Anterior cingulate cortex (tissue), 58 donors: Measurements from ENCODE around the gene ALDH1A1.

Source experiments
- DNase-seq, 58 donors: peaks; one replicate each; lab custom pipeline; 2025; lab: John Stamatoyannopoulos, UW

Gene ALDH1A1

DNA sequence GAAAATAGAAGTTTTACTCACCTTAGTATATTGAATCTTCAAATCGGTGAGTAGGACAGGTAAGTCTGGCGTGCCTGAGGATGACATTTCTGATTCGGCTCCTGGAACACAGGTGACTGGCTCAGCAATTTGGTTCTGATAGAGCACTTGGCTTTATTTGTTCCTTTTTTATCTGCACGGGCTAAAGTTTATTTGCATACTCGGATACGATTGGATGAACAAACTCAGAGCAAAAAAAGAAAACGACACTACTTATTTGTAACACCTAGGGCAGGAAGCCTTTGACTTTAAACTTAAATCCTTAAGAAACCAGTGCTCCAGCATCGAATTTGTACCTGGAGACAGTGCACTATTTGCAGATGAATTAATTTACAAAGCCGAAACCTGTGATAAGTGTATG lies at the start of gene ALDH1A1:
Gene ALDH1A1 (minus strand): TSS at position 140 of the 400 bp plus-strand sequence. CDS start 53 bp downstream, at position 87.
- DNase-seq, result no peak

DNA sequence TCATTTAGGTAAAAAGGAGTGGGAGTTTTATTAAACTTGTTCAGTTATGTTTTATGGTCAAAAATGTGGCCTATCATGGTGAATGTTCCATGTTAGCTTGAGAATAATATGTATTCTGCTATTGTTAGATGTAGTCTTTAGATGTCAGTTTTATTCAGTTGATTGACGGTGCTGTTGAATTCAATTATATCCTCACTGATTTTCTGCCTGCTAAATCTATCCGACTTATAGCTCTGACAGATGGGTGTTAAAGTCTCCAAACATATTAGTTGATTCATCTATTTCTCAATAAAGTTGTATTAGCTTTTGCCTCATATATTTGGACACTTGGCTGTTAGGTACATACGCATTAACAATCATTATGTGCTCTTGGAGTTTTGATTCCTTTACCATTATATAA lies 49.0 kb upstream of the ALDH1A1 start:
- no peak for DNase-seq

DNA sequence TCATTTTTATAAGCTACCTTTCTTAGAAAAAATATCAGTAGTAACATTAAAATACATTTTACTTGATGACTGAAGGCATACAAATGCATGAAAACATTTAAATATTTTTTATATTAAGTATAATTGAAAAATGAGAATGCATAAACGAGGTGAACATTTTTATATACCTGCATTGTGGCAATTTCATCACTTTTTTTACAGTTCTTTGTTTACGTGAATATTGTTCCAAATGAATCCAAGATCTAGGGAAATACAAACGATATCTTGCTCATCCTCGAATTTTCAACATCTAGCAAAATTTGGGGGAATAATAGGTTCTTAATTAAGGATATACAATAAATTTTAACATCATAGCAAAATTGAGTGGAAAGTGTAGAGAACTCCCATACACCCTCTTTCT lies 45.5 kb upstream of the ALDH1A1 start:
- DNase-seq, result no peak

DNA sequence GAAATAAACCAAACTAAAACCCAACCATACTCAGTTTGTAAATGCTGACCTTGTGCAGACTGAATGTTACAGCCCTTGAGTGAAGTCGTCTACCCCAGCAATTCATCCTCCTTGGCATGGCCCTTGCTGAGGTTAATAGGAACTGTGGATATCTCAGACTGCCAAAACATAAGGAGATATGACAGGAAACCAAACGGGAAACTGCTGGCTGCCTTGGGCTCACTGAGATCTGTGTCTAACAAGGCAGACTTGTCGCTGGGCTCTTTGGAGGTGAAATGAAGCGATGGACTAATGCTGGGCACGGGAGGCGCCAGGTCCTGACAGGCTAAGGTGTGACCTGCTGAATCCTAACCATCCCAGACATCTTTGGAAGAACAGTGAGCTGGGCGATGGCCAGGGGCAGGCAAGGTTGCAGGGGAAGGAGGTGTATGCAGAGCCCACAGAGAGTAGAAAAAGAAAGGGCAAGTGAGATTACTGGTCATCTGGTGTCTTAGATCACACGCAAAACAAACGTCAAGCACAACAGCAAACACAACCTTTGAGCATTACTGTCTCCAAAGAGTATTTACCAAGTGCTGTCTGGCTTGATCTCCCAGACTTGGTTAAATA lies 44.6 kb upstream of the ALDH1A1 start:
- no peak for DNase-seq

DNA sequence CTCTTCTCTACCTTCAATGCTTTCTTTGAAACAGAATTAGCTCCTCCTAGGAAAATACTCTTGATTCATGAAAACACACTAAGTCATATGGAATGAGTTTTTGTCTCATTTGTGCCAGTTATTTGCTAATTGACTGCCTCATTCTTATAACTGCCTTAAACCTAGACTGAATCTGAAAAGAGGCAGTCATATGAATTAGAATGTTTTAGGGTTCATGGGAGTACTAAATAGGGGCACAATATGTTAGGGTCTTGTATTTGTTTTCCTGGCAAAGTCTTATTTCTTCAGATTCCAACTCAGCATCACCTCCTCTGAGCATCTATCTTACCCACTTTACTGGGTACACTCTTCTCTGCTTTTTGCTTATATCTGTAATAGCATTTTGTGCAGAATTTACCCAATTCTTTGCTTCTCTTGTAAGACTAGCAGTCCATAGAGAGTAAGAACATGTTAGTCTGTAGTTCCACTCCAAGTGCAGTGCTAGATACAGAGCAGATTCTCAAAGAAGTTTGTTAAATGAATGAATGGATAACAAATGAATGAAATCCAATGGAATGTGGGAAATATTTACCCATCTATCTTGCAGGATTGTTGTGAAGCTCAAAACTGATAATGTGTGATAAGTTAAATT lies 43.9 kb upstream of the ALDH1A1 start:
- no peak for DNase-seq

DNA sequence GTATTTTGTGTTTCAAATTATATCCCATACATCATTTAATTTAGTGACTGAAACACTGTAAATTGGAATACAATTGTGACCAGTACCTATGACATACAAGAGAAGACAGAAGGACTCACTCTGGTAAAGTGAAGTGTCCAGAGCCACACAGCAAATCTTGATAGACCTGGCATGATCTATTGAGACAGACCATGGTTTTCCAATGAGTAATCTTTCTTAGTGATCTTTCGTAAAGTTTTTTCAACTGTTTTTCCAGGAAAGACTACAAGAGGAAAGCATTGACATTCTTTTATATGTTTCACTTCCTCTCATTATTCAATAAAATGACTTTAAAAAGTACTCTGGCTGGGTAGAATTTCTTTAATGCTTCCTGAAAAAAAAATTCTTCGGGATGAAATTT lies 43.3 kb upstream of the ALDH1A1 start:
- no peak for DNase-seq

DNA sequence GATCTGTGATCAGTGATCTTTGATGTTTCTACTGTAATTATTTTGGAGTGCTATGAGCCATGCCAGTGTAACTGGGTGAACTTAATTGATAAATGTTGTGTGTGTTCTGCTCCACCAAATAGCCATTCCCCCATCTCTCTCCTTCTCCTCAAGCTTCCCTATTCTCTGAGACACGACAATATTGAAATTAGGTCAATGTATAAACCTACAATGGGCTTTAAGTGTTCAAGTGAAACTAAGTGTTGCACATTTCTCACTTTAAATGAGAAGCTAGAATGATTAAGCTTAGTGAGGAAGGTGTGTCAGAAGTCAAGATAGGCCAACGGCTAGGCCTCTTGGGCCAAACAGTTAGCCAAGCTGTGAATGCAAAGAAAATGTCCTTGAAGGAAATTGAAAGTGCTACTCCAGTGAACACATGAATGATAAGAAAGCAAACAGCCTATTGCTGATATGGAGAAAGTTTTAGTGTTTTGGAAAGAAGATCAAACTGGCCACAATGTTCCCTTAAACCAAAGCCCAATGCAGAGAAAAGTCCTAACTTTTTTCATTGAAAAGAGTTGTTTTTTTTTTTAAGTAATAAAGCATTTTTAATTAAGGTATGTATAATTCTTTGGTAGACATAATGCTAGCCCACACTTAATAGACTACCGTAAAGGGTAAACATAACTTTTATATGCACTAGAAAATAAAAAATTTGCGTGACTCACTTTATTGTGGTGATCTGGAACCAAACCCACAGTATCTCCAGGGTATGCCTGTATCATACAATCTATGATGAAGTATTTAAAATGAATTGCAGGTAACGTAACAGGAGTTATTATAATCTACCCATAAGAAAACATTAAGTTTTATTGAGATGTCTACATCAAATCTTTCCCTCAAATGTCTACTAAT lies 42.5 kb upstream of the ALDH1A1 start:
- DNase-seq, result no peak

DNA sequence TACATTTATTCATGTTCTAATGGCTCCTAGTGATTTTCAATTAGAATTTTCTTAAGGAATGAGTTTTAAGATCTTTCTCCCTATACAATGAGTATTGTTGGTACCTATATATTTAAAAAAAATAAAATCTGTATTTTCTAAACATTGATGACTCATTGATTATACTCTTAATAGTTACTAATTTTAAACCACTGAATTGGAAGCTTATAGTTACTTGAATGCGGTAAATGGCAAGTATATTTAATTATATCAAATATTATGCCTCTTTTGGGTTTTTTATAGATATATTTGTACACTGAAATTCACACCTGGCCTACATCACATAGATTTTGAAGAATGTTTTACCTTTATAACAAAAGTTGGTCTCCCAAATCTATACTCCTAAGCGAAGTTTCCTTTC lies 38.9 kb upstream of the ALDH1A1 start:
- no peak for DNase-seq

DNA sequence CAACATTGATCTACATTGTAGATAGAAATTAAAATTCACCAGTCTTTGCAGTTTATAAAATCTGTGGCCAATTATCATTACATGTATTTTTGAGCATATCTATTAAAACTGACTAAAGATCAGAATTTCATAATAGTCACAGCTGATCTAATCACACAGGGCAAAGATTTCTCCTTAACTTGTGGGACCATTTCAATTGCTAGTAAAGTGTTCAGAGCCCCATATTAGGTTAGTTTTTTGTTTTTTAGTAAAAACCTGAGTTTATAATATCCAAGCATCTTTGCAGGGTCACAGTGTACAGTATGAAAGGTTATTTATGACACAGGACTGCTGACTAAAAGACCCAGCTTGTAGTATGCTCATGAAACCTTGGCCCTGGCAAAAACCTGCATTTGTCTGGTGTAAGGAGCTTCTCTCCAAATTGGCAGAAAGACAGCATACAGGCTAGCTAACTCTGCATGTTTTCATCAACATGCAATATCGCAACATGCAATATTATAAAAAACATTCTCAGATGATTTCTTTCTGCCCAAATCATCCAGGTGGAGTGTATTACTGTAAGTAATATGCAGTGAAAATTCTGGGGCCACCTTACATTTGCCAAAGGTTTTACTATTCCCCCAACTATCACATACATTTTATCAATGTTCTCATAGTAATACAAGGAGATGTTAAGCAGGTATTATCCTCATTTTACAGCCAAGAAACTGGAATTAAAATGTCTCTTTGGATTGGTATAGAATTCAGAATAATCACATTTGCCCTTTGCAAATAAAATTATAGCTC lies 37.7 kb upstream of the ALDH1A1 start:
- DNase-seq, result no peak

DNA sequence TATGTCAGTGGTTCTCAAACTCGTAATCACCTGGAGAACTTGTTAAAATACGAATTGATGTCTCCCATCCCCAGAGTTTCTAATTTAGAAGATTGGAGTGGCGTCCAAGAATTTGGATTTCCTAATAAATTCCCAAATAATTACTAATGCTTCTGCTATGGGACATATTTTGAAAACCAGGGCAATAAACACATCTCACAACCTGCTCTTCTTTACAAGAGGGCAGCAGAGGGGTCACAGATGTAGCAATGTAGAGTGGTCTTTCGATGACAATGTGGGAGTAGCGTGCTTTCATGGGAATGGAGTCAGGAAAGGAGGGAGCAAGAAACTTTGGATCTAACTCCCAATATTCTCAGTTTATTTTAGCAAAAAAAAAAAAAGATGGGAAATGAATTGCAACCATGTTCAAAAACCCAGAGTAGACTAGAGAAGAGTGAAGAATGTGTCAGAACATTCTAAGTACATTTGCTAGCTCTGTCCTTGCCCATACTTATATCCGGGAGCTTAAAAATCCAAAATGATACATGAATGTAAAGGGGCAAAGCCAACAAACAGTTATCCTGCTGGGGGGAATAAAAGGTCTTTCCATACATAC lies 33.8 kb upstream of the ALDH1A1 start:
- DNase-seq, result no peak

DNA sequence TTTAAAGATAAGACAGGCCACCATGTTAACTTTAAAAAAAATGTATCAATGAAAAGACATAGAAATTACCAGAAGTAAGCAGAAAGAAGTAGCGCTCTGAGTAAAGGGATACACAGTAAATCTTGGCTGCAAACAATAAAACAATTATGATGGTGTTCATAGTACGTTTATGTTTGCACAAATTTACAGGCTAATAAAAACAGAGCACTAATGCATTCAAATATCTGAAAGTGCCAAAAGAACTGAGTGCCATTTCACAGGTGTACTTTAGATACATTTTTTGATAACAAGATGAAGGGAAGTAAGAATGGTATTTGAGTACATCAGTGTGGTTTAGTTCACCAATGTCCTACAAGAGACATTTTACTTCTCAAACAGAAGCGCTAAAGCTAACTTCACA lies 32.9 kb upstream of the ALDH1A1 start:
- DNase-seq, result no peak

DNA sequence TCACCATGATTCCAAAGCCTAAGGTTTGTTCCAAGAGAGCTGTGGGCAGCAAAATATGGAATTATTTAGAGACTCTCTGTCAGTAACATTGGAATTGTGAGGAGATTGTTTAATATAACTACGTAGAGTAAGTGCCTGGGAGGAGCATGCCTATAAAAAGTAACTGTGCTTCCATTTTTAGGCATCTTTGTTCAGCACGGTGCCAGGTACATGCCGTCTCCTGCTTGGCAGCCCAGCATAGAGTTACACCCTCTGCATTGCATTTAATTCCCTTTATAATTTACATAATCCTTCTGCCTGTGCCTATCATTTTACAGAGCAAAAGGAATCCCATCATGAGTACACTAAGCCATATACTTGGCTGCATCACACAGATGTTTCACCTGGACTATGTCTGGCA lies 32.1 kb upstream of the ALDH1A1 start:
- DNase-seq, result peak in 4 of 58 donors; percentile 1 to 4 (median 2)

DNA sequence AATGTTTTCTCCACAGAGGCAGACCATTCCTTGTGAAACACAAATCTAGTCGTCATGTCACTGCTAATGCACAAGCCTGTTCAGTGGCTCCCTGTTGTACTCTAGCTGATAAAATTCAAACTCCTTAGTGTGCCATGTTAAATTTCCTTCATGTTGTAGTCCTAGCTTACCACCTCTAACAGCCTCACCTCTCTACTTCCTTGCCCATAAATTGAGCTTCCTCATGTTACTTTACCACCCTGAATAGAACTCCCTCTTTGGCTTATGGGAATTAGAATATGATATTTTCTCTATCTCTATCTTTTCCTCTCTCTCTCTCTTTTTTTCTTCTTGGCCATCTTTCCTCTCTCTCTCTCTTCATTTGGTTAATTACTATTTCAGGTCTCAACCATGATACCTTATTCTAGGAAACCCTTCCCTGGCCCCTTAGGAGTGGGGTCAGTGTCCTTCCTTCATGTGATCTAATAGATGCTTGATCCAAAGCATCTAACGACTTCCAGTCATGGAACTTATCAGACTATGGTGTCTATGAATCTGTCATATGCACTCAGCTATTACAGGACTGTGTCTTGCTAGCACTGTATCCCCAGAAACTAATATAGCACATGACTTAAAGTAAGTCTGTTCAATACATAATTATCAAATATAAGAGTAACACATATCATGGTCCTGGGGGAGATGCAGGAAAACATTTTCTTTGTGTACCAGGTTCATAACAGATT lies 31.5 kb upstream of the ALDH1A1 start:
- no peak for DNase-seq

DNA sequence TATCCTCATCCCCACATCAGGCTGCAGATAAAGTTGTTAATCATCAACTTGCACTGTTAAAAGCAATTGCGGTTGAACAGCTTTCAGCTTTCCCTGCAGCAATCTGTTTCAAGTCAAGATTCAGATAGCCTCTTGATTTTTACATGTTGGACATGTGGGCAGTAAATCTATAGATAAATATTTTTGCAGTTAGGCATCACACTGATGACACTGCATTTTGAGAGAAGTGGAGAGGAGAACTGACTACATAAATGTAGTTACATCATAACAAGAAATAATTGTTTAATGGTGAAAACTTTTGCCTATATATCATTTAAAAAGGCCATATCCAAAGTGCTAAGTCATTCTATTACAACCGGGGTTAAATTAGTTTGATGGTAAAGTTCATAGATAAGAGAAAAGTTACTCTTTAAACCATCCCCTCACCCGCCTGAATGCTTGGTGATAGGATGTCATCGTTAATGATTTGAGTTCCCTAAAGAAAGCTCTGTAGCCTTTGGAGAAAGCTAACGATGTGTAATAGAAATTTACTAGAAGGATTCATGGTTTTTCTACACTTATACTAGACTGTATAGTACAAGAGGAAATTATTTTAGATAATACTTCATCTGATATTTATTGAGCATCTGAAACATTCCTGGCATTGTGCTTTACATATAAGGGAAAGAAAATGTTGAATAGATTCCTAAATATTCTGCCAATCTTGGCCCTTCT lies 30.8 kb upstream of the ALDH1A1 start:
- no peak for DNase-seq

DNA sequence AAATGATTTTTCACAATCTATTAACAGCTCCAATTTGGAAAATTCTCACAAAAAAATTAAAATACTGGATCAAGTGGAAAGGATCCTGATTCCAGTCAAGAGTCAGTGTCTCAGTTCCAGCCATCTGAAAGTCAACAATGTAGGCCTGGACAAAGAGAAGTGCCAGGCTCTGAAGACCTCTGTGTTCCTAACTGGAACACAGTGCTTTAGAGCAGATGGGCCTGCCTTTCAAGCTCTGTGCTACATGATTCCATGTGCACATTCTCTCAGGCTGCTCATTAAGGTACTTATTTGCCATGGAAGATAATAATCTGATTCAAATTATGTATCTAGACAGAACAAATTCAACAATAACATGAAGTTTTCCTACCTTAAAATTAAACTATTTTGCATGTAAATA lies 30.2 kb upstream of the ALDH1A1 start:
- DNase-seq, result no peak

DNA sequence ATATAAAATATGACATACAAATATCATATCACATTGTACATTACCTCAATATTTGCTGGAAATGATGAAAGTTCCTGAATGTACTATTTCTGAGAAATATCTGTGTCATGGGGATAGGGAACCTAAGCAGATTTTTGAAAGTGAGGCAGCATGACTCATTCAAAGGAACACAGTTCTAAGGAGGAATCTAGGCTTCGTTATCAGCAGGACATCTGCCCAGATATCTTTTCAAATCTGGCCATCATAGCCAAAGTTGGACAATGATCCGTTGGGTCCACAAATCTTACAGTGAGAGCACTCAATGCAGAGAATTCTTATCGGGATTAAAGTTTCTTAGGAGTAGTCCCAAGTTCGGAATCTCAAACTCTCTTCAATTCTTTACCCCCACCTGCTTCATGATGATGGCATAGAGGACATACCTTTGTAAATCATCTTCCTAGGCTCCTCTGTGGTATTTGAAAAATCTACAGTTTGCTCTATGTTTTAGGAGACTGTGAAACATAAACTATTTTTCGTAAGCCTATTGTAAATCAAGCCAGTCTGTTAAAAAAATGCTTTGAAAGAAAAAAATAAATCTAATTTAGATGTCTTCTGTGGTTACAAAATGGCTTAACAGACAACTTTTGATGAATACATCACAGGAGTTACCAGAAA lies 29.4 kb upstream of the ALDH1A1 start:
- DNase-seq, result no peak

DNA sequence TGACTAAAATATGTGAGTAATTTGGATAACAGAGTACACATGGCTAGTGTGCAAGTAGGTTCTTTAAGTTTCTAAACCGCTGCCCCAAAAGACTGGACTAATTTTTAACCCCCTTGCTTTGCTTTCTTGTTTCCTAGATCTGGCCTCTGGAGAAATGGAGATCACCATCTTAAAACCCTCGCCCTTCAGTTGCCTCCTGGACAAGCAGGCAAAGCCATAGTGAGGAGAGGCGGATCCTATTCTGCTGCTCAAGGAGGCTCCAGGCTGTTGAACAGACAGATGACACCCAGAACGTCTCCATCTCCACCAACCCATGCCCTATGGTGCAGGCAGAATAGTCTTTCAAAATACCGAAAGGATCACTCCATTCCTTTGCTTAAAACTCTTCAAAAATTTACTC lies 28.6 kb upstream of the ALDH1A1 start:
- no peak for DNase-seq

DNA sequence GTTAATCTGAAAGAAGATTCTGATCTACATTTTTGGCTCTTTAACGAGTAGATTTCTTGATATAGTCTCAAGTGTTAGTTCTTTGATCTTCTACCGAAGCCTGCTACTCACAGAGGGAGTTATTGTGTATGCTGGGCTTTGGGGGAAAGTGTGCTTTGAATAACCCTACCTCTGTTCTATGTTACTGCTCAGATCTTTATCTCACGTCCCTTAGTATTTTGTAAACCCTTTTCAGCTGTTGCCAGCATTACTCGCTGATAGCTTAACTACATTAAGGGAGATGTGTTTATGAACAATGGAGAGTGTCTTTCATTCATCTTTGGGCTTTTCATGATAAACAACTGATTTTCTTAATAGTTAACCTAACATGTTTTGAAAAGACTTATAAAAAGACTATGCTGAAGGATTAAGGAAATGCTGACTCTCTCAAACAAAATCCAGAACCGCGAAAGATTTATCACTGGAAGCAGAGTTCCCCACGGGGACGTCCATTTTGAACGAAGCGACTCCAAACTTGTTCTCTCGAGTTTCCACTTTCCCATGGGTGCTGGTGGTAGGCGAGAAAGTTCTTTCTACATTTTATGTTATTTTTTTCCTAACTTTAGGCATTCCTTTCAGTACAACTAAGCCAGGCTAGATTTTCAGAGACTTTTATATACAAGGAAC lies 27.9 kb upstream of the ALDH1A1 start:
- DNase-seq, result no peak
